Loucy (cell line): ENCODE results near the gene PCAT7.

ENCODE experiments used
- H2AFZ ChIP-seq: fragments of 200-600 bp; sonication (generic); 2 replicates; pipeline ENCODE4 v1.6.0; 2016; ENCODE audit warnings: antibody characterized with exemption, mild to moderate bottlenecking, low read length, moderate library complexity
- H3F3A ChIP-seq: fragments of 200-600 bp; 2 replicates; pipeline ENCODE4 v1.6.0; 2016; ENCODE audit warnings: antibody characterized with exemption, low read depth, mild to moderate bottlenecking
- H3K27me3 ChIP-seq: fragments of 200-600 bp; sonication (generic); 2 replicates; pipeline ENCODE4 v1.6.1; 2014; ENCODE audit warnings: low read length, mild to moderate bottlenecking; ENCODE audit not compliant: insufficient read depth, poor library complexity, severe bottlenecking
- H3K36me3 ChIP-seq: fragments of 200-600 bp; sonication (generic); 2 replicates; pipeline ENCODE4 v1.6.1; 2016; ENCODE audit warnings: low read length; ENCODE audit not compliant: insufficient read depth
- H3K4me1 ChIP-seq: fragments of 200-600 bp; sonication (generic); 2 replicates; pipeline ENCODE4 v1.5.1; 2014; ENCODE audit warnings: low read length, mild to moderate bottlenecking; ENCODE audit not compliant: insufficient read depth, poor library complexity, severe bottlenecking
- H3K4me2 ChIP-seq: fragments of 200-600 bp; sonication (generic); 2 replicates; pipeline ENCODE4 v1.6.0; 2014; ENCODE audit warnings: antibody characterized with exemption, low read length, low read depth, mild to moderate bottlenecking; ENCODE audit not compliant: poor library complexity, severe bottlenecking
- H3K4me3 ChIP-seq: fragments of 200-600 bp; sonication (generic); 2 replicates; pipeline ENCODE4 v1.5.1; 2014; ENCODE audit warnings: low read length, mild to moderate bottlenecking, mixed read lengths; ENCODE audit not compliant: poor library complexity, severe bottlenecking
- H3K79me2 ChIP-seq: fragments of 200-600 bp; sonication (generic); 2 replicates; pipeline ENCODE4 v1.6.1; 2014; ENCODE audit warnings: low read length; ENCODE audit not compliant: insufficient read depth
- H3K9ac ChIP-seq: fragments of 200-600 bp; sonication (generic); 2 replicates; pipeline ENCODE4 v1.6.0; 2014; ENCODE audit warnings: mild to moderate bottlenecking, low read depth, low read length, moderate library complexity; ENCODE audit not compliant: poor library complexity, severe bottlenecking
- H3K9me2 ChIP-seq: fragments of 200-600 bp; sonication (generic); replicated peaks from 2 replicates; pipeline ENCODE4 v1.6.1; 2016; ENCODE audit warnings: low read depth, low read length, mixed read lengths
- H3K9me3 ChIP-seq: fragments of 200-600 bp; sonication (generic); 2 replicates; pipeline ENCODE4 v1.6.1; 2014; ENCODE audit warnings: mild to moderate bottlenecking, antibody characterized with exemption, low read length, low read depth; ENCODE audit not compliant: insufficient read depth
- H4K20me1 ChIP-seq: fragments of 200-600 bp; sonication (generic); 2 replicates; pipeline ENCODE4 v1.6.0; 2014; ENCODE audit warnings: antibody characterized with exemption, low read length, mild to moderate bottlenecking; ENCODE audit not compliant: insufficient read depth, poor library complexity, severe bottlenecking
- CTCF ChIP-seq: fragments of 200-600 bp; sonication (generic); conservative IDR thresholded peaks from 2 replicates; pipeline ENCODE4 v1.5.1; 2014; ENCODE audit warnings: mild to moderate bottlenecking, antibody characterized with exemption, low read length
- EZH2phosphoT487 ChIP-seq: fragments of 200-600 bp; IDR thresholded peaks from 2 replicates; pipeline ENCODE4 v1.6.1; 2018; ENCODE audit warnings: antibody characterized with exemption, mild to moderate bottlenecking, moderate library complexity, borderline replicate concordance

The PCAT7 gene

GRCh38 chr9:94517254-94517653 is 37.6 kb upstream of the PCAT7 start:
- Histone ChIP-seq H3K9me3 (no peaks in the 10 kb centered on the region), H3K36me3 (no peaks in the 10 kb centered on the region)

GRCh38 chr9:94525396-94526035 is 29.4 kb upstream of the PCAT7 start:
- H3K9me3 ChIP-seq: no peaks in the 10 kb centered on the region
- H3K9ac ChIP-seq: no peak overlapping the region
- H3F3A ChIP-seq: no peaks in the 10 kb centered on the region
- no peaks in the 10 kb centered on the region for H3K27me3 ChIP-seq
- TF ChIP-seq EZH2phosphoT487 (no peak), CTCF (no peak)
- no peak overlapping the region for H3K4me2 ChIP-seq
- no peaks in the 10 kb centered on the region for H4K20me1 ChIP-seq
- H3K36me3 ChIP-seq: no peaks in the 10 kb centered on the region
- no peak overlapping the region for H3K4me3 ChIP-seq
- no peak overlapping the region for H2AFZ ChIP-seq
- H3K4me1 ChIP-seq: no peaks in the 10 kb centered on the region
- H3K79me2 ChIP-seq: no peaks in the 10 kb centered on the region
- no peaks in the 10 kb centered on the region for H3K9me2 ChIP-seq

More at GRCh38 chr9:94517254-94517653, 37.6 kb upstream of the PCAT7 start:
- Histone ChIP-seq H3K27me3 (no peaks in the 10 kb centered on the region), H3K9me2 (no peaks in the 10 kb centered on the region), H4K20me1 (no peaks in the 10 kb centered on the region), H3F3A (no peaks in the 10 kb centered on the region), H3K4me2 (no peak overlapping the region), H3K4me3 (no peak overlapping the region), H2AFZ (no peak overlapping the region), H3K4me1 (no peaks in the 10 kb centered on the region), H3K79me2 (no peaks in the 10 kb centered on the region), H3K9ac (no peak overlapping the region)
- TF ChIP-seq CTCF (no peak), EZH2phosphoT487 (no peak)

- no peaks in the 10 kb centered on the region for H3K9me3 ChIP-seq
- H3K9ac ChIP-seq: no peak overlapping the region
- H3K27me3 ChIP-seq: no peaks in the 10 kb centered on the region
- H3K4me3 ChIP-seq: no peak overlapping the region
- no peaks in the 10 kb centered on the region for H3K4me1 ChIP-seq
- TF ChIP-seq EZH2phosphoT487: no peak
- TF ChIP-seq CTCF: no peak
- no peaks in the 10 kb centered on the region for H3K36me3 ChIP-seq
- H3K4me2 ChIP-seq: no peak overlapping the region
- no peaks in the 10 kb centered on the region for H3F3A ChIP-seq
- H2AFZ ChIP-seq: no peak overlapping the region
- no peaks in the 10 kb centered on the region for H3K79me2 ChIP-seq
- H3K9me2 ChIP-seq: no peaks in the 10 kb centered on the region
- no peaks in the 10 kb centered on the region for H4K20me1 ChIP-seq
Observed at GRCh38 chr9:94526271-94526670, 28.6 kb upstream of the PCAT7 start.
